Measurements from ENCODE around the gene BTF3. TPM values are rescaled to one million over a fixed set of nuclear protein-coding genes. Genes with fewer than 3 reads are reported as not detected.
"Not testable (repeated sequence)": the region's sequence is repeated elsewhere in the genome, so short reads cannot be mapped to it uniquely, and the experiment has no call there.

The BTF3 gene
- total RNA-seq, 1 donor from 2014 or later = 386 TPM

DNA sequence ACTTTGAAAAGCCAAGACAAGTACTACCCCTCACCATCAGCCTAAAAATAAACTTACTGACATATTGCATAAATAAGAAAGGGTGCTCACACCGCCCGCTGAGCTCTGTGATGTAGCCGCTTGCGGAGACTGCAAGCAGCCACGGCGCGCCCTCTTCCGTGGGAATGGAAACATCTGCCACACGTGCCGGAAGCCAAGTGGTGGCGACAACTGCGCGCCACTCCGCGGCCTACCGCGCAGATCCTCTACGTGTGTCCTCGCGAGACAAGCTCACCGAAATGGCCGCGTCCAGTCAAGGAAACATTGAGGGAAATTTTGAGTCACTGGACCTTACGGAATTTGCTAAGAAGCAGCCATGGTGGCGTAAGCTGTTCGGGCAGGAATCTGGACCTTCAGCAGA, 10.3 kb downstream of the BTF3 start:
- ATAC-seq = peak; percentile 35
- intact Hi-C loops (cut with micrococcal nuclease); DNase-seq: not testable (repeated sequence)

DNA sequence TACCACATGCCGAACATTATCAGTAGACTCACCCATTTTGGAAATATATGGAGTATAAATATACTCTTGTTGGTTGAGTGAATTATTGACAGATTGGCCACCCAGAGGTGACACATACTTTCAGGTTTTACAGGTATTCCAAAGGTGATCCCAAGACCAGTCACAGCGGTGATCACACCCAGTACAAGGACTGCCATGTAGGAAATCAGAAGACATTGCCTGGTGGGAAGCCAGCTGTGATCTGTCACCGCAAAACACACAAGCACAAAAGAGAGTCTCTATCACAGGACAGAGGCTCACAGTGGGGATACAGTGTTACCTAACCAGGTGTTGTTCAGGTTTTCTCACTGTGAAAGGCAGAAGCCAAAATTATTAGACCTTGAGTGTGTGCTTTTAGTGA, 15.8 kb downstream of the BTF3 start:
- intact Hi-C loops (cut with micrococcal nuclease) = no loop called here
- ATAC-seq (no peak), DNase-seq (no peak)

DNA sequence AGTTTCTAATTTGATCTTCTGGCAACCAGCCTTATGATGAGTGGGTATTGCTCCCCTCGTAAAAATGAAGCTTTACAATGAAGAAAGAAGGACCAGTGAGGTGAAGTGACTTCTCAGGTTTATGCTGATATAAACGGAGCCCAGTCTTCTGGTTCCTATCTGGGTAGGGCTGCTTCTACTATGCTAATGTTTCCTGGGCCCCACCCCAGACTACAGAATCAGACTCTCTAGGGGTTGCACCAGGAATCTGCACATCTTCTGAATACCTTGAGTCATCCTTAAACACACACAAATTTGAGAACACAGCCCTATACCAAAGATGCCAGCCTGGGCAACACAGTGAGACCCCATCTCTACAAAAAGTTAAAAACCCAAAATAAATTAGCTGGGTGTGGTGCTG, 16.2 kb downstream of the BTF3 start:
- intact Hi-C loops (cut with micrococcal nuclease) = no loop called here
- DNase-seq (no peak), ATAC-seq (no peak)

DNA sequence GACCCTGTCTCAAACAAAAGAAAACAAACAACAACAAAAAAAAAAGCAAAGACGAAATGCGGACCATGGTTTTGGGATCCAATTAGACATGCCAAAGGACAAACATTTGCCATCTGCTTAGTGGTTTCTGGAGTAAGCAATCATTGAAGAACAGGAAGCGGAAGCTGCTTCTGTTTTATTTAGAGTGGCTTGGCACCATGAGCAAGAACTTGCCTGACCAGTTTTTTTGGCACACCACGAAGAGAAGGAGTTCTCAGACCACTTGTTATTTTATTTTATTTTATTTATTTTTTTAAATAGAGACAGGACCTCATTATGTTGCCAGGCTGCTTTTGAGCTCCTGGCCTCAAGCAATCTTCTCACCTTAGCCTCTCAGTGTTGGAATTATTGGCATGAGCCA, 17.0 kb downstream of the BTF3 start:
- ATAC-seq = no peak
- no peak for DNase-seq
- intact Hi-C loops (cut with micrococcal nuclease) = no loop called here

DNA sequence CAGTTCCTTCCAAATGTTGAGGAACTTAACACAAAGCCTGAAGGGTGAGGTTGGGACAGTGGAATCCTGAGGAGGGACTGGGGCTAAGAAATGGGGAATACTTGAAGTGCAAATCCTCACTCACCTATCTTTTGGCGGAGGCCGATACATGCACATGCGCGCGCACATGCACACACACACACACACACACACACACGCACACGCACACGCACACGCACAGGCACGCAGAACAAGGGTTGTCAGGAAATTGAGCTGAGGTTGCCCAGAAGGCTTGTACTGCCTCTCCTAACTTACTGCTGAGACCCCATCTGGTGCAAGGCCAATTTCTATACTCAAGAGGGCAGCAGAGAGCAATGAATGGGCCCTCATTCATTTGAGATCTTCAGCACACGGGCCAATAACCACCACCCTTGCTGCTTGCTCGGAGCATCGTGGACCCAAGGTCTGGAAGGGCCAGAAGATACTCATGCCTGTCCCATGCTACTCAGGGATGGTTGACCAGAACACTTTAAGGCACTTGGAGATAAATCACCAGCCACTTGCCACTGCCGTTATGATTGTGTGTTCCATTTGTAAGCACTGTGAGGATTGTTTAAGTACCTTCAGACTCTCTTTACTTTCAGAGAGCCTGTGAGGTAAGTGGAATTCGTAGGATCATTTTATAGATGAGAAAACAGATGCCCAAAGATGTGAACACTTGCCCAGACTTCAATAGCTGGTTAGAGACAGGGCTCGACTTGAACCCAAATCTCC, 21.5 kb downstream of the BTF3 start:
- DNase-seq (peak; percentile 35), ATAC-seq (peak; percentile 90)
- intact Hi-C loops (cut with micrococcal nuclease) = no loop called here

DNA sequence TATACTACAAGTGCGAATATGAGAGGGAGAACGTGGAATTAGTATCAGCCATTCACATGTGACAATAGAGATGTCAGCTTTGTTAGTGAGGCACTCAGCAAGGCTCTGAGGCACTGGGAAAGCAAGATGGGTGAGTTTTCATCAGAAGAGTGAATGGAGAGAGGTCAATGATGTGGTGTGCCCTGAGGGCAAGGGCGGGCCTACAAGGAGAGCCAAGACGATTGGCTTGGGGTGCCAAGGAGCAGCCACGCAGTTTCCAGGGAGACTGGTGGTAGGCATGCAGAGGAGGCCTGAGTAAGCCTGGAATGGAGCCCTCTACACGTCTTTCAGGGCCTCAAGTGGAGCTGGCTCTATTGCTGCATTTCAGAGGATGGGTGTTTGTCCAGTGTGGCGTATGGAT, 24.7 kb downstream of the BTF3 start:
- no peak for DNase-seq
- intact Hi-C loops (cut with micrococcal nuclease) = no loop called here
- no peak for ATAC-seq

DNA sequence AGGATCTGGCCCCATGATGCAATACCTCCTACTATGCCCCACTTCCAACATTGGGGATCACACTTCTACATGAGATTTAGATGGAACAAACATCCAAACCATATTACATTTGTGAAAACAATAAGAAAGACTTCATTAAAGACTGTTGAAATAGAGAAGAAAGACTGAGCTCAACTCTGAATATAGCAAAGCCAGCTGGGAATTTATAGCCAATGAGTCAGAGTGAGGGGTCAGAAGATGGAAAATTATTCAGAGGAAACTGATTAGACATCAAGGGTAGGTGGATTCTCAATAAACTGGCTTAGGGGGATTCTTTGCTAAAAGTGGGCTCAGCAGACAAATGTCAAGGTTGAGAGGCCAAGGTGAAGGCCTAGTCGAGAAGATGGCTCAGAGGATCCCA, 25.6 kb downstream of the BTF3 start:
- no peak for ATAC-seq
- intact Hi-C loops (cut with micrococcal nuclease) = no loop called here

DNA sequence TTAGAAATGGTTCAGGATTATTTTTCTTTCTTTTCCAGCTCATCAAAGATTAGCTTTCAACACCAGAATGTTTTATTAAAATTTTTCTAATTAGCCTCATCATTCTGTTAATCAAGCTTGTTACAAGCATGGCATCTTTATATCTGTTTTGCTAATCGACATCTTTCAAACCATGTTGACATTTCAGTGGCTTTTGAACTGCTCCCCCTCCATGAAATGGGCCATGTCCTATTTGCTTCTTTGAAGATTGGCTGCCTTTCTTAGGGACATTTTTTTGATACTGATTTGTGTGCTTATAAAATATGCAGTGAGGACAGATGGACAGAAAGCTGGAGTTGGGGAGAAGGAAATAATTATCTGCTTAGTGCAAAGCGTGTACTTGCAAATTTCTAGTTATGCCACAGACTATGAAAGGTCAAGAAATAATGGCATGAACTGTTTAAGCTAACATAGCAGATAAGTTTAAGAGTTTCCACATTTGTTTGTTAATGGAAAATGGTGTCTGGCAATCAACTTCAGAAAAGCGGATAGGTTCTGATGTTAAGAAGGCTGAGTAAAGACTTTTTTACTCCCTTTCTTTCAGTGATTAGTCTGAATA, 27.5 kb downstream of the BTF3 start:
- ATAC-seq (no peak), DNase-seq (no peak)
- intact Hi-C loops (cut with micrococcal nuclease) = no loop called here

More for the DNA sequence above, 25.6 kb downstream of the BTF3 start:
- no peak for DNase-seq

DNA sequence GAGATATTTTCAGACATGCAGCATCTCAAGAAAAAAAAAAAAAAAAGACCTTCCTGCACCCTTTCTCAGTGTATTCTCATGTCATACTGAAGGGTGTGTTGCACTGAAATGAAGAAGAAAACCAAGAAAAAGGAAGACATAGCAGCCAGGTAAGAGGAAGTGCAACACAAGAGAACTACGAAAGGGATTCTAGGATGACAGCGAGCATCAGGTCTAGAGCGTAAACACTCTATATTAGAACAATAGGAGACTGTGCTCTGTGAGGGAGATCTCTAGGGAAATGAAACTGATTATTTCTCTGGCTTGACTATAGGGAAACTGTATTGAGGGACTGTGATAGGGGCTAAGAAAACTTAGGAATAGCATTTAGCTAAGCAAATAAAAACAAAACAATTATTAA, 30.0 kb downstream of the BTF3 start:
- DNase-seq = no peak
- no peak for ATAC-seq
- intact Hi-C loops (cut with micrococcal nuclease) = no loop called here

DNA sequence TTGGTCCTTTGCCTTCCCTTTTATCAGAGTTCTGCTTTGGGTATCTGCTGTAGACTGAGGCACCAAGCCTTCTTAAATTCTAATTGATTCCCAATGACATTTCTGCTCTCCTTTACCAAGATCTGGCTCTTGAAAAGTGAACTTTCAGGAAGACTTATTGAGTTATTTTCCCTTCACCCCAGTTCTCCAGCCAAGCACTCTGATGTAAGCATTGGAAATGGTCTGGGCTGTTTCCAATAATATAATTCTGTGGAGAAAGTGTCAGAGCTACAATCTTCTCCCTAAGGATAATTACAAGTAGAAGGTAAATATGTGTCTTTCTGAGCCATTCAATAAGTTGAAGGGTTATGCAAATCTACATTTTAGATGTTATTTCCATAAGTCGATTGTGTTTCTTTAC, 30.8 kb downstream of the BTF3 start:
- ATAC-seq = no peak
- intact Hi-C loops (cut with micrococcal nuclease) = no loop called here
- DNase-seq = no peak

DNA sequence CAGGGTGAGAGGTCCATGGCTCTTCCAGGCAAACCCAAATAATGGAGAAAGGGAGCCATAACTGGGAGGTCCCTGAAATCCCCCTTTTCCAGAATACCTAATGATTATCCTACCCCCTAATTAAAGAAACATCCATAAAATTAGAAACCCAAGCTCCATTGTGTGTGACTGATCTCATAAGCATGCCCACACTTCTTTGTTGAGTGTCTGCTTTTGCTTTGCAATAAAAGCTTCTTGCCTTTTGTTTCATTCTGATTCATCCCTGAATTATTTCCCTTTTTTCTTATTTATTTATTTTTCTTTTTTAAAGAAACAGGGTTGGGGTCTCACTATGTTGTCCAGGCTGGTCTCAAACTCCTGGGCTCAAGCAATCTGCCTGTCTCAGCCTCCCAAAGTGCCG, 33.1 kb downstream of the BTF3 start:
- intact Hi-C loops (cut with micrococcal nuclease) = no loop called here
- ATAC-seq = no peak

DNA sequence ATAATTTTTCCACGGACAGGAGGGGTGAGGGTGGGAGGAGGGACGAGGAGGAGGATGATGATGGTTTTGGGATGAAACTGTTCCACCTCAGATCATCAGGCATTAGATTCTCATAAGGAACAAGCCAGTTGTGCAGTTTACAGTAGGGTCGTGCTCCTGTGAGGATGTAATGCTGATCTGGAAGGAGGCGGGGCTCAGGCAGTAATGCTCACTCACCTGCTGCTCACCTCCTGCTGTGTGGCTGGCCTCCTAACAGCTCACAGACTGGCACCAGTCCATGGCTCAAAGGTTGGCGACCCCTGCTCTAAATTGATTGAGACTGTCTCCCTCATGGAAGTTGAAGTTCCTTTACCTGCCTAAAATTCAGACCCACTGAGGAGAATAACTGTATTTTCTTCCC, 34.0 kb downstream of the BTF3 start:
- ATAC-seq (no peak), DNase-seq (no peak)
- intact Hi-C loops (cut with micrococcal nuclease) = no loop called here

More for the DNA sequence above, 33.1 kb downstream of the BTF3 start:
- DNase-seq = no peak

DNA sequence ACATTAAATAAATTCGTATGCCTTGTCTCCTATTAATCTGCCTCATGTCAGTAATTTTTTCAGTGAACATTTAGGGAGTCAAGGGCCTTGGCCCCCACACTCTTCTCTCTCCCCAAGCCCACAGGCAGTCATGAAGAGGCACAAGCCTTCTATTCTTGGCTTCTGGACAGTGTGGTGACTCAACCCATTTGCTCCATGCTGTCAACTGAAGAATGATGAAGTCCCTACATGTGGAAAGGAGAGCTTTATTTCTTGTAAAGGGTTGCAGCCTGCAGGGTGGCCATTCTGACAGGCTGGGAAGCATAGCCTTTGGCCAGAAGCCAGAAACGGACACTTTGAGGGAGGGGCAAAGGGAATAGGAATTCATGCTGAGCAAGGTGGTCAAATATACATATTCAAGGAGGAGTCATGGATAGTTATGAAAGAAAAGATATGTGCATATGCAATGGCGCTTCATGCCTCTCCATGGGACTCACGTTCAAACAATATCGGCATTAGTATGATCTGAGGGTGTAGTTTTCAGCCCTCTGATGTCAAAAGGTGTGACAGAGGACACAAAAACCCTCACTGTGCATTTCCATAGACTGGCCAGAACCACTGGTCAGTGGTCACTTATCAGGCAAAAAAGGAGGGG, 35.9 kb downstream of the BTF3 start:
- no peak for ATAC-seq
- intact Hi-C loops (cut with micrococcal nuclease) = no loop called here
- no peak for DNase-seq

DNA sequence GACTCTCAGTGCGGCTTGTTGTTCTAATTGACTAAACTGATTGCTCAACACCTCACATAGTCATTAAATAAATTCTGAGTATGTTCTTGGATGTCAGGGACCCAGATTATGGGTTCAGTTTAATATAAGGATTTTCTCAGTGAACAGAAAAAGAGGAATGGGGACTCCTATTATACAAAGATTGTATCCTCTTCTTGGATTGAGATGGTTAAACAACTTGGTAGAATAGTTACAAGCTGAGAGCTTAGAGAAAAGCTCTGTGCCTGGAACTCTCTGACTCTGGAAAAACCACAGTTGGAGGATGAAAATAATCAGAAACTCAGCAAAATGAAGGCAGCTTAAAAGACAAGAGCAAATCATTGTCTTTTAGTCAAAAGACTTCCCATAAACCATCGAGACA, 36.7 kb downstream of the BTF3 start:
- ATAC-seq = no peak
- intact Hi-C loops (cut with micrococcal nuclease) = no loop called here

DNA sequence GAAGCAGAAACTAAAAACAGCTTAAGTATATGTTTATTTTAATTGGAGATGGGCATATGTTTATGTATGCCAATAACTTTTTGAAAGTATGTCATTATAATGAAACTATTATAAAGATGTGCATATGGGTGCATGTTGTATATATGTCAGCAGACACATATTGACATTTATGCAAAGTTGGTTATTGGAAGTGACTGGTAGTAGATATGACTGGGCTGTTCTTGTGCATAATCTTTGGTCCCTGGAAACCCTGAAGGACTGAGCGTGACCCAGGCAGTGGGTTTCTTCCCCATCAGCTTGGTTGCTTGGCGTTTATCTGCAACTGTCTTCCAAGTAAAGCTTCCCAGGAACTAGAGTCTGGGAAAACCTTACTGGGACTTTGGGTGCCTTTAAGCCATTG, 41.5 kb downstream of the BTF3 start:
- intact Hi-C loops (cut with micrococcal nuclease) = no loop called here
- DNase-seq = no peak

More for the DNA sequence above, 36.7 kb downstream of the BTF3 start:
- DNase-seq = no peak

DNA sequence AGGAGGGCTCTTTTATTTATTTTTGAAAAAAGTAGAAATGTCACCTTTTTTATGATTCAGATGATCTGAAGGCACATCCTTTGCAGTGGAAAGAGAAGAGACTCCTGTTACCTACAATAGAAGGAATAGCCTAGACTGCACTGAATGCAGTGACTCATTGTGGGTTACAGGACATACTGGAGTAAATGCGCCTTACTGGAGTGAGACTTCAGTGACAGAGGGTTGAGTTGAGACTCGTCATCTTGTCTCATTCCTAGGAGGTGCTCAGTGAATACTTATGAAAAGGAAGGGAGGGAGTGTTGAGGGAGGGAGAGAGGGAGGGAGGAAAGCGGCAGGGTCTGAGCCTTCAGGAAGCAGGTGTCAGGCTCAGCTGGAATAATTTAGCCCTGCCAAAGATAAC, 42.0 kb downstream of the BTF3 start:
- DNase-seq (no peak), ATAC-seq (no peak)
- intact Hi-C loops (cut with micrococcal nuclease) = no loop called here

More for the DNA sequence above, 41.5 kb downstream of the BTF3 start:
- no peak for ATAC-seq

DNA sequence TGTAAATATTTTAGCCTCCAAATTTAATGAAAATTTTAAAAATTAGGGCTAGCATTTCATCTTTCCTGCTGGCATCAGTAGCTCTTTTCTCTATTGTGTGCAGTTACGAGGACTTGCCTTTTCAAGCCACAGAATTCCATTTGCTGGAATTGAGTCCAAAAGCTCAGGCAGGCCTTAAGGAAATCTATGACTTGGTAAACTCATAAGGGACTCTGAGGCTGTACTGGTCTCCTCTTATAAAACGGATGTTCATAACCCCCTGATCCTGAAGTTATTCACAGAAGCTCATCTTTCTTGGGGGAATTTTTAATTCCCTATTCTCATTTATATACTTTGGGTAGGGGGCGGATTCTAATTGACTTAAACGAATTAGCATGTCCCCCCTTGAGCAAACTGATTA, 43.8 kb downstream of the BTF3 start:
- no peak for ATAC-seq
- intact Hi-C loops (cut with micrococcal nuclease) = no loop called here

DNA sequence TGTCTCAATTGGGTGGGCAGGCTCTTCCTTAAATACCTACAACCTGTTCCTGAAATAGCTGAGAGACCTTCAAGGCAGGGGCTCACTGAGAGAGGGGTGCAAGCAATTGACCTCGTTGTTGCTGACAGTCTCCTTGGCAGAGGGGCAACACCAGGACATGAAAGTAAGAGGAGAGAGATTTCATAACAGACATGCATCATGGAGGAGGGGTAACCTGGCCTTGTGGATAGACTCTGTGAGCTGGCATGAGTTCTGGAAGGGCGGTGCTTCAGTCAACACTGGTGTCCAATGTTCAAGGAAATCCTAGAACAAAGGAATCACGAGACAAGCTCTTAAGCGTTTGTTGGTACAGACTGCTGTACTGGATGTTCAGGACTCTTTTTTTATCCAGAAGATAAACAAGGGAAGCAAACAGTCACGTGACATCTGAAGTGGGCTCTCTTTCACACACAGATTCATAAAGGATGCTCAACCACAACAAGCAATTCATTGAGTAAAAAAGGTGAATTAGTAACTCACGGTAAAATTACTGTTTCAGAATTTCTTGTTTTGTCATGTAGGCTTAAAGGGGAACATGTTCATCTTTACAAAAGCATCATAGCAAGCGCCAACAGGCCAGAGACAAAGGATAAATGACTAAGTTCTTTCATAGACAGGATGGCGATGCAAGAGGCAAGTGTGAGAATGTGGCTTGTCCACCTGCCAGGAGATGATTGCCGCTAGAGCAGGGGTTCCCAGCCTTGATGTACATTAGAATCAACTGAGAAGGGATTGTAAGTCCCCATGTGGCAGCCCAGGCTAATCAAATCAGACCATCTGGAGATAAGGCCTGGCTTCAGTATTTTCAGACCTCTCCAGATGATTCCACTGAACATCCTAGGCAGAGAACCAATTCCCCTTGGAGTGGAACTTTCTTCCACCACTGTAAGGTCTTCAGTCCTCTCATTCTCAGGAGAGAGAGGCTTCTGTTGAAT, 46.5 kb downstream of the BTF3 start:
- peak; percentile 33 for DNase-seq
- intact Hi-C loops (cut with micrococcal nuclease) = no loop called here
- ATAC-seq = peak; percentile 91

More for the DNA sequence above, 43.8 kb downstream of the BTF3 start:
- no peak for DNase-seq

DNA sequence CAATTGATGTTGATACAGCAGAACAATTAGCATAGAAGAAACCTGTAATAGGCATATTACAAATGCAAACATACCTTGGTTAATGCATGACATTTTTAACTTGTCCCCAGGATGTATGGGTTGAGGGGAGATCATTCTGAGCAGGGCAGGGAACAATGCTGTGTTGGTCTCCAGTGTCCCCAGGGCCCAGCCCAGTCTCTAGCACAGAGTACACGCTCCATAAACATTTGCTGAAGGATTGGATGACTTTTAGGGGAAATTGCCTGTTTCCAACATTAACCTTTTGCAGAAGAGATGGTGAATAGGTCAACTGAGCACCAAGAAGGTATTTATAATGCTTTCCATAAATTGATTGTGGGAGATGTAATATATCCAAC, 47.1 kb downstream of the BTF3 start:
- DNase-seq (no peak), ATAC-seq (no peak)
- intact Hi-C loops (cut with micrococcal nuclease) = no loop called here

DNA sequence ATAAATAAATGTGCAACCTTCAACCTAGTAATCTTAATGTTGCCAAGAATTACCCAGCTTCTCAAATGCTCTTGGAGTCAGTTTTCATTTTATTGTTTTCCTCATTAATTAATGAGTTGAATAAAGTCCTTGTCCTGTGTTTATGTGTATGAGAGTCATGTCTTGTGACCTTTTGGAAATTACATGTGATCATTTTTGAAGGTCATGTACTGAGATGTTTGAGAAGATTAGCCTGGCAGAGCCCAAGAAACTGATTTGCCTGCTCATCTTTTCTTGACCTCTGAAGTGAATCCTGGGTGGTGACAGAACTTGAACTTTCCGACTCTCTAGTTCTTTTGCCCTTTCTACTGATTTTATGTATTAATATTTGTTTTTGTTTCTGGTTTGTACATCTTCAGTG, 51.8 kb downstream of the BTF3 start:
- no peak for ATAC-seq
- no peak for DNase-seq
- intact Hi-C loops (cut with micrococcal nuclease) = no loop called here
